Activated naive CD4-positive, alpha-beta T cell treated with anti-CD3 and anti-CD28 coated beads, Interleukin-2, amount 50 U/mL, for 72 hours (primary cell): Measurements from ENCODE around the gene R3HDM4. TPM values are rescaled to one million over a fixed set of nuclear protein-coding genes. Genes with fewer than 3 reads are reported as not detected.
"Not testable (repeated sequence)": the region's sequence is repeated elsewhere in the genome, so short reads cannot be mapped to it uniquely, and the experiment has no call there.

Experiments
- ATAC-seq, 2 donors: fragments of 150-1000 bp; cut with Tn5 transposase; 2 replicates each; pipeline ENCODE4 v1.10.0; 2021; ENCODE audit warnings: mild to moderate bottlenecking in 2 of 2, moderate library complexity in 2 of 2
- DNase-seq, 2 donors: peaks; one replicate each; pipeline ENCODE4 v3.0.0; 2021 to 2022; ENCODE audit warnings: low spot score in 2 of 2
- H3K27ac Mint-ChIP-seq, 2 donors: one replicate each; pipeline ENCODE4 v1.8.0; 2022; ENCODE audit warnings: mild to moderate bottlenecking in 2 of 2, mixed read lengths in 2 of 2
- H3K36me3 Mint-ChIP-seq, 2 donors: one replicate each; pipeline ENCODE4 v1.8.0; 2022; ENCODE audit warnings: mixed read lengths in 2 of 2
- H3K9me3 Mint-ChIP-seq, 2 donors: one replicate each; pipeline ENCODE4 v1.8.0; 2022; ENCODE audit warnings: mixed read lengths in 2 of 2
- total RNA-seq, 2 donors: library from RNA; stranded (reverse); gene quantifications; one replicate each; pipeline ENCODE4 v1.2.3, GENCODE V29; 2022

R3HDM4 gene
- total RNA-seq: 100 to 1,000 TPM in 1 of 2 donors, 10 to 100 TPM in 1; 98.3 to 102 TPM

- Mint-ChIP-seq H3K9me3 (no peaks in the 10 kb centered on the region), H3K36me3 (peaks cover 0 to 9% of the 10 kb centered on the region in 2 donors), H3K27ac (peak within 1 kb of the TSS; percentile 87 to 90)
- peak; percentile 66 to 69 for ATAC-seq
- DNase-seq: peak; percentile 85 to 86
Measured at GRCh38 chr19:913080-913748, at the start of gene R3HDM4. Gene R3HDM4 (minus strand): TSS chr19:913219. CDS start chr19:913157, 62 bp downstream.

GRCh38 chr19:961866-962620 lies 49.0 kb upstream of the R3HDM4 start:
- Mint-ChIP-seq H3K27ac (no peak overlapping the region), H3K36me3 (peaks cover 0 to 17% of the 10 kb centered on the region in 2 donors), H3K9me3 (peaks cover 0 to 4% of the 10 kb centered on the region in 2 donors)
- ATAC-seq (no peak), DNase-seq (no peak)

GRCh38 chr19:960601-960938 lies 47.6 kb upstream of the R3HDM4 start:
- DNase-seq (no peak), ATAC-seq (no peak)
- Mint-ChIP-seq H3K27ac (no peak overlapping the region), H3K36me3 (peaks cover 0 to 10% of the 10 kb centered on the region in 2 donors), H3K9me3 (peaks cover 0 to 4% of the 10 kb centered on the region in 2 donors)

GRCh38 chr19:960020-960419 lies 47.0 kb upstream of the R3HDM4 start:
- Mint-ChIP-seq H3K9me3 (peaks cover 0 to under 1% of the 10 kb centered on the region in 2 donors), H3K36me3 (peaks cover 0 to 5% of the 10 kb centered on the region in 2 donors), H3K27ac (no peak overlapping the region)
- ATAC-seq (no peak), DNase-seq (no peak)

GRCh38 chr19:958967-959855 lies 46.2 kb upstream of the R3HDM4 start:
- ATAC-seq (peak; percentile 79 to 94), DNase-seq (peak in 1 of 2 donors; percentile 44)

GRCh38 chr19:957578-957977 lies 44.6 kb upstream of the R3HDM4 start:
- ATAC-seq, H3K36me3 Mint-ChIP-seq, H3K9me3 Mint-ChIP-seq, H3K27ac Mint-ChIP-seq, DNase-seq: not testable (repeated sequence)

More at GRCh38 chr19:958967-959855, 46.2 kb upstream of the R3HDM4 start:
- peak overlapping the region in 1 of 2 donors; percentile 3 for H3K27ac Mint-ChIP-seq
- H3K9me3 Mint-ChIP-seq: no peaks in the 10 kb centered on the region
- no peaks in the 10 kb centered on the region for H3K36me3 Mint-ChIP-seq

- no peak for DNase-seq
- no peak for ATAC-seq
- Mint-ChIP-seq H3K27ac (no peak overlapping the region), H3K9me3 (no peaks in the 10 kb centered on the region), H3K36me3 (no peaks in the 10 kb centered on the region)
Measured at GRCh38 chr19:956766-957440, 43.9 kb upstream of the R3HDM4 start.

GRCh38 chr19:955803-956765 lies 43.1 kb upstream of the R3HDM4 start:
- ATAC-seq (no peak), DNase-seq (no peak)
- Mint-ChIP-seq H3K9me3 (no peaks in the 10 kb centered on the region), H3K36me3 (no peaks in the 10 kb centered on the region), H3K27ac (no peak overlapping the region)

GRCh38 chr19:954672-955494 lies 41.9 kb upstream of the R3HDM4 start:
- ATAC-seq (no peak), DNase-seq (no peak)
- H3K36me3 Mint-ChIP-seq: no peaks in the 10 kb centered on the region
- no peak overlapping the region for H3K27ac Mint-ChIP-seq
- no peaks in the 10 kb centered on the region for H3K9me3 Mint-ChIP-seq

- Mint-ChIP-seq H3K9me3 (no peaks in the 10 kb centered on the region), H3K36me3 (no peaks in the 10 kb centered on the region), H3K27ac (no peak overlapping the region)
- ATAC-seq (no peak), DNase-seq (no peak)
Measured at GRCh38 chr19:954272-954671, 41.3 kb upstream of the R3HDM4 start.

- DNase-seq (no peak), ATAC-seq (no peak)
- Mint-ChIP-seq H3K27ac (no peak overlapping the region), H3K36me3 (no peaks in the 10 kb centered on the region), H3K9me3 (no peaks in the 10 kb centered on the region)
Measured at GRCh38 chr19:953445-954271, 40.6 kb upstream of the R3HDM4 start.

GRCh38 chr19:952680-953444 lies 39.8 kb upstream of the R3HDM4 start:
- Mint-ChIP-seq H3K9me3 (no peaks in the 10 kb centered on the region), H3K36me3 (no peaks in the 10 kb centered on the region), H3K27ac (no peak overlapping the region)
- no peak for ATAC-seq
- no peak for DNase-seq

GRCh38 chr19:952049-952679 lies 39.1 kb upstream of the R3HDM4 start:
- H3K27ac Mint-ChIP-seq: no peak overlapping the region
- DNase-seq: no peak
- no peaks in the 10 kb centered on the region for H3K36me3 Mint-ChIP-seq
- no peak for ATAC-seq
- no peaks in the 10 kb centered on the region for H3K9me3 Mint-ChIP-seq
